ENCODE measurements around the gene FFAR1. TPM values are rescaled to one million over a fixed set of nuclear protein-coding genes. Genes with fewer than 3 reads are reported as not detected.
"Not testable (repeated sequence)": the region's sequence is repeated elsewhere in the genome, so short reads cannot be mapped to it uniquely, and the experiment has no call there.

FFAR1 gene
- total RNA-seq, 1 experiment from 2014 or later, result not detected

- DNase-seq (ENCODE audit: low read depth), result not testable (repeated sequence)
Observed at GRCh38 chr19:35360081-35360480, 12.4 kb downstream of the FFAR1 start.

DNA sequence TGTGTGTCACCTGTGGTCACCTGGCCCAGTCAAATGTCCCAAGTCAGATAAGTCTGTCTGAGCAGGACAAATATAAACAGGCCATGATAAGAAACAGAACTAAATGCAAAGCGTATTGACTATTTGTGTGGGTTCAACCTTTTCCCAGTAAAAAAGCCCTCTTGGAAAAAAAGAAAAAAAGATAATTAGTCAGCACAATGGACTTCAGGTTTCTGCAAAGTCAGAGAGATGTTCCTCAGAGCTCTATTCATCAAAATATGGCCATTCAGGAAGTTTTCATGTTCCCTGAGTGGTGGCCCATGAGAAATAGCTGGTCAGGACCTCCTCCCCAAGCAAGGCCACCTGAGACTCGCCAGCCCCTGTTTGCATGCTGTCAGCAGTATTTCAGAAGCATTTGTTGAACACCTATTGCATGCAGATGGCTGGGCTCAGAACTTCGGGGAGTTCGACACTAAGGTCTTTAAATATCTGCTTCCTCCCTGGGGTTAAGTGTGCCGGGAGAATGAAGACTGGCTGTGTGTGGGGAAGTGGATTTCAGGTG, 13.2 kb downstream of the FFAR1 start:
- no peak for DNase-seq (ENCODE audit: low read depth)

DNA sequence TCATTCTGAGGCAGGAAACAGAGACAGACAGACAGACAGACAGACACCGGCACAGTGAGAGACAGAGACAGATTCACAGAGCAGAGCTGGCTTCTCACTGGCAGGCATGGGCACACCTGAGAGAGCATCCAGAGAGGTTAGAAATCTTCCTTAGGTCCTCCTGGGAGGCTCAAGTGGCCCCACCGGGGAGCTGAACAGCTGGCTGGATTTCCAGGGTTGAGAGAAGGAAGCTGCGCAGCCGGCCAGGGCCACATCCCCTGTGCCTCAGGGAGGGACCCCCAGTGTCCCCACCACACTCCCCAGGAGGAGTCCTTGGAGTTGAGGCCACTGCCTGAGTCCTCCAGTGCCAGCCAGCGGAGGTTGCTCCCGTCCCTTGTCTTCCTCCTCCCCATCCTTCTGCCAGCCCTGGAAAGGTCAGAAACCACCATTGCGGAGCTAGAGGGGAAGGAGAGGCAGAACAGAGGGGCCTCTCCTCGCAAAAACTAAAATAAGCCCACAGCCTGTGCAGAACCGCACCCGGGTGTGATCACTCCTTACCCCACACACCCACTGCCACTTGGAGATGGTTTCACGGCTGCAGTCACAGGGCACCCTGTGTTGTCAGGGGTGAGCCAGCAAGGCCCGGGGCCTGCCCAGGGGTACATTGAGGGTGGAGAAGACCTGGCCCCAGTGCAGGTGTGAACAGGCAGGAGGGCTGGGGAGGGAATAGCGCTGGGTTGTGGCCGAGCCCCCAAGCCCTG, 14.7 kb downstream of the FFAR1 start:
- DNase-seq (ENCODE audit: low read depth), result no peak

GRCh38 chr19:35363001-35363590, 15.4 kb downstream of the FFAR1 start:
- DNase-seq (ENCODE audit: low read depth), result no peak

- no peak for DNase-seq (ENCODE audit: low read depth)
Observed at GRCh38 chr19:35363711-35364425, 16.2 kb downstream of the FFAR1 start.

GRCh38 chr19:35365303-35365702, 17.6 kb downstream of the FFAR1 start:
- DNase-seq (ENCODE audit: low read depth), result no peak

DNA sequence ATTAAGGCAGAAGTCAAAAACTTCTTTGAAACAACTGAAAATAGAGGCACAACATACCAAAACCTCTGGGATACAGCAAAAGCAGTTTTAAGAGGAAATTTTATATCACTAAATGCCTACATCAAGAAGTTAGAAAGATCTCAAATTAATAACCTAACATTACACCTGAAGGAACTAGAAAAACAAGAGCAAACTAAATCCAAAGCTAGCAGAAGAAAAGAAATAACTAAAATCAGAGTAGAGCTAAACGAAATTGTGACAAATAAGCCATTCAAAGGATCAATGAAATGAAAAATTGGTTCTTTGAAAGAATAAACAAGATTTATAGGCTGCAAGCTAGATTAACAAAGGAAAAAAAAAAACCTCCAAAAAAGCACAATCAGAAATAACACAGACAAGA, 20.7 kb downstream of the FFAR1 start:
- no peak for DNase-seq (ENCODE audit: low read depth)

GRCh38 chr19:35369522-35369921, 21.8 kb downstream of the FFAR1 start:
- no peak for DNase-seq (ENCODE audit: low read depth)

GRCh38 chr19:35370722-35371121, 23.0 kb downstream of the FFAR1 start, which contains the start of gene GPR42:
TSS of gene GPR42 (plus strand) at chr19:35371068. CDS start at chr19:35371360, 292 bp downstream.
- no peak for DNase-seq (ENCODE audit: low read depth)

GRCh38 chr19:35373492-35373891, 25.8 kb downstream of the FFAR1 start:
- no peak for DNase-seq (ENCODE audit: low read depth)

- DNase-seq (ENCODE audit: low read depth), result not testable (repeated sequence)
Observed at GRCh38 chr19:35374031-35374430, 26.3 kb downstream of the FFAR1 start.

DNA sequence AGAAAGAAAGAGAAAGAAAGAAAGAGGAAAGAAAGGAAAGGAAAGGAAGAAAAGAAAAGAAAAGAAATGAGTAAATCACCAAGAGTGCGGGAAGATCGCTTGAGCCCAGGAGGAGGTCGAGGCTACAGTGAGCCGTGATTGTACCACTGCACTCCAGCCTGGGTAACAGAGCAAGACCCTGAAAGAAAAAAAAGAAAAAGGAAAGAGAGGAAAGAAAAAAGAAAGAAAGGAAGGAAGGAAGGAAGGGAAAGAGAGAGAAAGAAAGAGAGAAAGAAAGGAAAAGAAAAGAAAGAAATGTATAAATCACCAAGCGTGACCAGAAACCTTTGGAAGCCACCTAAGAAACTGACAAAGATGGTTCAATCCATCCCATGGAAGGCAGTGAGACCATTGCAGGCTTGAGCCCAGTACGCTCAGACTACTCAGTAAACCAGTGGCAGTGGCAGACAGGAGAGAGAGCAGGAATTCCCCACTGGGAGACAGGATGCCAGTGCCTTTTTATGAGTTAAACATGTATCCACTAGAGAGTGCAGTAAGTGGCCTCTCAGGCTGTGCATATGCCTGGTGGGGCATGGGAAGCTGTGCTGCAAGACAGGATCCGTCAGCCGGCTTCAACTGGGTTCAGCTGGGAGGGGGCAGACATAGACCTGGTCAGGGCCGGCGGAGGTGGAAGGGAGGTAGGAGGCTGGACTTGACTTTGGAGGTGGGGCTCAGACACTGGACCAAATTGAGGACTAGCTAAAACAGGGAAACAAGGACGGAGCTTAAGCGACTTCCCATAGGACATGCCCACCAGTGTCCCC, 28.0 kb downstream of the FFAR1 start:
- DNase-seq (ENCODE audit: low read depth), result no peak

GRCh38 chr19:35377656-35378055, 30.0 kb downstream of the FFAR1 start:
- DNase-seq (ENCODE audit: low read depth), result no peak

- no peak for DNase-seq (ENCODE audit: low read depth)
Observed at GRCh38 chr19:35378356-35378755, 30.7 kb downstream of the FFAR1 start.

DNA sequence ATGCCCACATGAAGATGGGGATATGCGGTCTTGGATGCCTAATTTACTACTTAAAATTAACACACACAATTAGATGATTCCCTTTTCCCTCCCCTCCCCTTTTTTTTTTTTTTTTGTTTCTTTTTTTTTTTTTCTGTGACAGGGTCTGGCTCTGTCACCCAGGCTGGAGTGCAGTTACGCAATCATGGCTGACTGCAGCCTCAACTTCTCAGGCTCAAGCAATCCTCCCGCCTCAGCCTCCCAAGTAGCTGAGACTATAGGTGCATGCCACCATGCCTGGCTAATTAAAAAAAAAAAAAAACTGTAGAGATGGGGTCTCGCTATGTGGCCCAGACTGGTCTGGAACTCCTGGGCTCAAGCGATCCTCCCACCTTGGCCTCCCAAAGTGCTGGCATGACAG, 31.8 kb downstream of the FFAR1 start:
- DNase-seq (ENCODE audit: low read depth), result not testable (repeated sequence)

DNA sequence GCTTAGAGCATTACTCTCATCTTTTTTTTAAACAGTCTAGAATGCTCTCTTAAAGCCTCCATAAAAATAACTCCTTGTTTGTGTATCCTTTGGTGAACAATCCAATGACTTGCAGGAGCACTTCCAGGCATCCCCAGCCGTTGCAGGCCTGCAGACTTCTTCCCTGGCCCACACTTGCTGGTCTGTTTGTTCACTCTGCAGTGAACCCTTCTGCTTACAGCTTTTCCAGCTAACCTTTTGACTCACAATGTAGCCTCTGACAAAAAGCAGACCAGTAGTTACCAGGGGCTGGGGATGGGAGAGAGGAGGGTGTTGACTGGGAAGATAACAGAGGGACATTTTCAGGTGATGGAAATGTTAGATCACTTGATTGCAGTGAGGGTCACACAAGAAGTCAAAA, 32.3 kb downstream of the FFAR1 start:
- DNase-seq (ENCODE audit: low read depth), result no peak

DNA sequence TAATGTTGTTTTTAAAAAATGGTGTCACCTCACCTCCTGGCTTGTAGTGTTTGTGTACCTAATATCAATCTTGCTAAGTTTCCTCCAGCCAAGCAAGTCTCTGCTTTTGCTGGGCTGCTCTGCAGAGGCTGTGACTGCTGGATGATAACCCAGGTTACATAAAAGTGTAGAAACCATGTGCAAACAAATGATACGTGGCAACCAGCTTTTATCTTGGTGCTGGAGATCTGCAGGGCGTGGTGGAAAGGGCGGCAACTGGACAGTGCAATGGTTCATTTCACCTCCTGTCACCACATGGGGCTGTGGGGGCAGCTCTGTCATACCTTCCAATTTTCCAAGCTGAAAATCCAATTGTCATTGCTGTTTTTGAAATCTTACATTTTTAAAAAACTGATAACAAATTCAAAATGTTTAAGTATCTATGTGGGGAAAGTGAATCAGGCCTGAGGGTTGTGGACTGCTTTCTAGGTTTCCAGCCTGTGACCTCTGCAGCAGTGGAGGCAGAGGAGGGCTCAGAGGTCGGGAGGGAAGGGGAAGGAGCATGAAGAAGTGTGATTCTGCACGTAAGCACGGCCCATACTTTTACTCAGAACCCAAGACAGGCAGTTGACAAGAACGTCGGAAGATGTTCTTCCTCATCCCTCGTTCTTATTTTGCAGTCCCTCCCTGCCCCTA, 32.9 kb downstream of the FFAR1 start:
- DNase-seq (ENCODE audit: low read depth), result no peak

DNA sequence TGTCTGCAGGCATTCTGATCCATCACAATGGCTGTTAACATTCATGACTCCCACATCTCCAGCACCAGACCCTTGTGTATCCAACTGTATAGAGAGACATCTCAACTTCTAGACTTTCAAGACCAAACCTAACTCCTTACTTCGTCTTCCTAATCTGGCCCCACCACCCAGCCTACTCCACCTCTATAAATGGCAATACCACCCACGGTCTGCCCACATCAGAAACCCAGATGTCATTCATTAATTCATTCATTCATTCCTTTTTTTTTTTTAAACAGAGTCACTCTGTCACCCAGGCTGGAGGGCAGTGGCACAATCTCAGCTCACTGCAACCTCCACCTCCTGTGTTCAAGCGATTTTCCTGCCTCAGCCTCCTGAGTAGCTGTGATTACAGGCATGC, 33.6 kb downstream of the FFAR1 start:
- no peak for DNase-seq (ENCODE audit: low read depth)

DNA sequence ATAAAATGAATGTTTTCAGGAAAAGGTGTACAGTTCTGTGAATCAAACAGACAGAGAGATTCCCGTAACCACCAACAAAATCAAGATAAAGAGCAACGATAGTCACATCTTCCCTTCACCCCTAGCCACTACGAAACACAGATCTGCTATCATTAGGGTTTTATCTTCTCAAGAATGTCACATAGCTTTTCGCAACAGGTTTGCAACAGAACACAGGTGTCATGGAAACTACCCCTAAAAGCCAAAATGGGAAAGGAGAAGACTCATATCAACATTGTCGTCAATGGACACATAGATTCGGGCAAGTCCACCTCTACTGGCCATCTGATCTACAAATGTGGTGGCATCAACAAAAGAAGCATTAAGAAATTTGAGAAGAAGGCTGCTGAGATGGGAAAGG, 34.2 kb downstream of the FFAR1 start:
- DNase-seq (ENCODE audit: low read depth), result no peak

DNA sequence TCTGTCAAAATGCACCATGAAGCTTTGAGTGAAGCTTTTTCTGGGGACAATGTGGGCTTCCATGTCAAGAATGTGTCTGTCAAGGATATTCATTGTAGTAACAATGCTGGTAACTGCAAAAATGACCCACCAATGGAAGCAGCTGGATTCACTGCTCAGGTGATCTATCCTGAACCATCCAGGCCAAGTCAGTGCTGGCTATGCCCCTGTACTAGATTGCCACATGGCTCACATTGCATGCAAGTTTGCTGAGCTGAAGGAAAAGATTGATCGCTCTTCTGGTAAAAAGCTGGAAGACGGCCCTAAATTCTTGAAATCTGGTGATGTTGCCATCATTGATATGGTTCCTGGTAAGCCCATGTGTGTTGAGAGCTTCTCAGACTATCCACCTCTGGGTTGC, 35.8 kb downstream of the FFAR1 start:
- DNase-seq (ENCODE audit: low read depth), result no peak

Data from Daoy (cell line).